PC-9 (cell line): ENCODE data around the gene IL15.

Experiments used
- EZH2 ChIP-seq: fragments of 200-600 bp; sonication (generic); IDR thresholded peaks from 2 replicates; pipeline ENCODE4 v1.8.0; 2017; ENCODE audit warnings: antibody characterized with exemption, low read depth
- TF ChIP-seq, protein P1 (sequence below): fragments of 200-600 bp; sonication (generic); conservative IDR thresholded peaks from 2 replicates; pipeline ENCODE4 v1.6.1; 2017; ENCODE audit warnings: mixed run types, antibody characterized with exemption, mild to moderate bottlenecking, moderate library complexity

DNA sequence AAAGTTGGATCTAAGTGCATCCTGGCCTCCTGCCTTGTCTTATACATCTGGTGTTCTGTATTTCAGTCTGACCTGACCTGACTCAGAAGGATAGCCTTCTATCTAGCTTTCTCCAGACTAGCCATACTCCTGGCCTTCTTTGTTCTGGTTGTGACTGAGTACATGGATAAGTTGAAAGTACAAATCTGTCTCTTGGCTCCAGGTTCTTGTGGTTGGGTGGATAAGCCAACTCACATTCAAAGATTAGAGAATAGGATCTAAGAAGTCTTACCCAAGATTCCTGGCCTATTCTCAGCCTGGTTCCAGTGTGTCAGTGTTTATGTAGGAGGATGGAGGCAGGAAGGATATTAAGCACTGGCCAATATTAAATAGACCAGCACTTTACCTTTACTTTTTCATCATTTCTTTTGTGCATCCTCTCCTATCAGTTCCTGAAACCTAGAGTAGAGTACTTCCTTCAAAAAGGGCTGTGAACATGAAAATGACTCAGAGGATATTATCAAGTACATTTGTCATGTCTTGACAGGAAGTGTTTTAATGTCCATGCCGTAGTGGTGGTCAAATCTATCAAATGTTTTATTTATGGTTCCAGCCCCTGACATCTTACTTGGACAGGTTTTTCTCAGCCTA is 123.5 kb downstream of the IL15 start:
- TF ChIP-seq, protein P1, sequence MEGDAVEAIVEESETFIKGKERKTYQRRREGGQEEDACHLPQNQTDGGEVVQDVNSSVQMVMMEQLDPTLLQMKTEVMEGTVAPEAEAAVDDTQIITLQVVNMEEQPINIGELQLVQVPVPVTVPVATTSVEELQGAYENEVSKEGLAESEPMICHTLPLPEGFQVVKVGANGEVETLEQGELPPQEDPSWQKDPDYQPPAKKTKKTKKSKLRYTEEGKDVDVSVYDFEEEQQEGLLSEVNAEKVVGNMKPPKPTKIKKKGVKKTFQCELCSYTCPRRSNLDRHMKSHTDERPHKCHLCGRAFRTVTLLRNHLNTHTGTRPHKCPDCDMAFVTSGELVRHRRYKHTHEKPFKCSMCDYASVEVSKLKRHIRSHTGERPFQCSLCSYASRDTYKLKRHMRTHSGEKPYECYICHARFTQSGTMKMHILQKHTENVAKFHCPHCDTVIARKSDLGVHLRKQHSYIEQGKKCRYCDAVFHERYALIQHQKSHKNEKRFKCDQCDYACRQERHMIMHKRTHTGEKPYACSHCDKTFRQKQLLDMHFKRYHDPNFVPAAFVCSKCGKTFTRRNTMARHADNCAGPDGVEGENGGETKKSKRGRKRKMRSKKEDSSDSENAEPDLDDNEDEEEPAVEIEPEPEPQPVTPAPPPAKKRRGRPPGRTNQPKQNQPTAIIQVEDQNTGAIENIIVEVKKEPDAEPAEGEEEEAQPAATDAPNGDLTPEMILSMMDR = no peak
- TF ChIP-seq EZH2 = no peak
